Thyroid gland (tissue), 4 donors: ENCODE measurements around the gene PRXL2A. TPM values are rescaled to one million over a fixed set of nuclear protein-coding genes. Genes with fewer than 3 reads are reported as not detected.

Experiments used
- DNase-seq, 2 donors: peaks; one replicate each; pipeline ENCODE4 v3.0.0-alpha.2; 2019
- H3K27ac ChIP-seq, 3 donors: fragments of 200-600 bp; sonication (generic); 1 replicate in 2 of 3; 2 replicates in 1 of 3; pipeline ENCODE4 v1.5.1; 2016 to 2019; ENCODE audit warnings: mild to moderate bottlenecking in 1 of 3, moderate library complexity in 1 of 3
- H3K27me3 ChIP-seq: fragments of 200-600 bp; sonication (generic); one replicate; pipeline ENCODE4 v1.5.1; 2019
- H3K36me3 ChIP-seq, 2 donors: fragments of 200-600 bp; sonication (generic); one replicate each; pipeline ENCODE4 v1.5.1; 2016 to 2019
- H3K4me1 ChIP-seq, 2 donors: fragments of 200-600 bp; sonication (generic); one replicate each; pipeline ENCODE4 v1.5.1; 2017 to 2019
- H3K4me3 ChIP-seq, 3 donors: fragments of 200-600 bp; sonication (generic); replicated peaks in 1 of 3; 1 replicate in 2 of 3; 2 replicates in 1 of 3; pipeline ENCODE4 v1.5.1; 2016; ENCODE audit warnings: mild to moderate bottlenecking in 1 of 3
- H3K9me3 ChIP-seq: fragments of 200-600 bp; sonication (generic); one replicate; pipeline ENCODE4 v1.5.1; 2017
- CTCF ChIP-seq, 6 experiments: fragments of 200-600 bp in 3 of 6; fragments of 450-650 bp in 3 of 6; sonication (generic) in 3 of 6; IDR thresholded peaks; one replicate each; pipeline ENCODE4 v1.5.1; 2016 to 2019; ENCODE audit warnings: antibody characterized with exemption in 6 of 6, mild to moderate bottlenecking in 2 of 6, inconsistent platforms in 1 of 6, moderate library complexity in 1 of 6
- WGBS, 2 donors: methylation state at CpG; one replicate each; pipeline ENCODE4 v1.1.5; 2017; 5-methylcytosine and 5-hydroxymethylcytosine counted together
- intact Hi-C: fragments of 100-400 bp; cut with DNase I; formaldehyde crosslinking; loops from one replicate; pipeline ENCODE4 v1.15.1; 2023
- total RNA-seq, 4 donors: library from RNA; depleted of rRNA; stranded (reverse); fragments of >200 nt; gene quantifications; one replicate each; pipeline ENCODE4 v1.2.3, GENCODE V29; 2016

PRXL2A gene
- total RNA-seq, 4 donors from 2014 or later: 68.2 to 93.3 (median 79.7) TPM

GRCh38 chr10:80485946-80486764 is 77.8 kb downstream of the PRXL2A start:
- WGBS, 2 donors: 70 to 74% methylated on average over 17 of the region's 17 CpGs
- no peak for DNase-seq
- Histone ChIP-seq H3K4me3 (no peak overlapping the region), H3K9me3 (no peaks in the 10 kb centered on the region), H3K27ac (peak overlapping the region in 1 of 3 donors; percentile 14), H3K4me1 (peaks cover 53 to 66% of the 10 kb centered on the region in 2 donors), H3K36me3 (peaks cover 0 to 12% of the 10 kb centered on the region in 2 donors), H3K27me3 (no peaks in the 10 kb centered on the region)
- no peak for TF ChIP-seq CTCF (IDR thresholded peaks at IDR 0.05)
- intact Hi-C loops: no loop called here

Other genes with a start within 250 kb of the PRXL2A start
- 100 to 1,000 TPM in 1 of 4 donors, 10 to 100 TPM in 3; 77.5 to 106 (median 90.8) TPM for gene ANXA11, start 203.0 kb upstream of the PRXL2A start, total RNA-seq
- gene MAT1A, start 118.9 kb upstream of the PRXL2A start, total RNA-seq: under 1 TPM in 3 of 4 donors, not detected in 1; 0.22 to 0.39 (median 0.25) TPM
- gene DYDC1, start 51.8 kb upstream of the PRXL2A start, total RNA-seq: 1 to 10 TPM in 1 of 4 donors, not detected in 3; 1.1 TPM
- gene DYDC2, start 51.8 kb upstream of the PRXL2A start, total RNA-seq: not detected
- 10 to 100 TPM; 61.6 to 83.4 (median 77.9) TPM for gene TSPAN14, start 45.8 kb downstream of the PRXL2A start, total RNA-seq
- gene SH2D4B, start 129.4 kb downstream of the PRXL2A start, total RNA-seq: 1 to 10 TPM in 2 of 4 donors, not detected in 2; 1.1 to 1.6 TPM